ENCODE measurements around the gene RPS25. TPM values are rescaled to one million over a fixed set of nuclear protein-coding genes. Genes with fewer than 3 reads are reported as not detected.

RPS25 gene
- total and polyA plus RNA-seq, 9 of the 15 experiments (the other 6 are each of a cell fraction or from before 2014, with no cell fraction given) = 1,553 to 5,486 (median 2,471) TPM

DNA sequence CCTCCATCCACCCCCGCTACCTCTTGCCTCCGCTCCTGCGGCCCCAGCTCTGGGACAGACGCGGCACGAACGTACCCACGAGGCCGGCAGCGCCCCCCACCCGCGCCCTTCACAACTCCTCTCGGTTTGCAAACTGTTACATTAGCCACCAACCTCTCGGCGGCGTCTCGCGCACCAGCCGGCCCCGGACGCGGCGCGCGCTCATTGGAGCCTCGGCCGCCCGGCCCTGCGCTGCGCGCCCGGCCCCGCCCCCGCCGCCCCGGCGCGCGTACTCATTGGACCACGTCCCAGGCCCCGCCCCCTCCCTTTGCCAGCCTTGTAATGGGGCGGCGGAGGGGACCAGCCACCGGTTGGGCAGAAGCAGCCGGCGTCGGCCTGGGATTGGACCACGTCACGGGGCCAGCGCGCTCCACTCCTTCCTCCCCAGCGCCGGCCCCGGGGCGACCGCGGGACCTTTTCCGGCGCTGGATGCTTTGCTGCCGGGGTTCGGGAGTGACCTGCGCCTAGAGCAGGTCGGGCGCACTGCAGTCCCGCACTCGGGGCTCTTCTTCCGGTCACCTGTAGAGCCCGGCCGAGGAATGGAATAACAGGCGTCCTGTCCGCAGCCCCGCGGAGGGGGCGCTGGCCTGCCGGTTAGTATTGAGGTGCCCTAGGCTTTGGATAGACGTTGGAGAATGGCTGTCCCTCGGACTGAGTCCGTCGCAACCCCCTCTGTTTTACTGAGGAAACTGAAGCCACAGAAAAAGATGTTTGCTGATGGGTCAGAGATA lies 39.0 kb upstream of the RPS25 start, which contains the start of gene HYOU1 (continued):
- TF ChIP-seq, protein P1, sequence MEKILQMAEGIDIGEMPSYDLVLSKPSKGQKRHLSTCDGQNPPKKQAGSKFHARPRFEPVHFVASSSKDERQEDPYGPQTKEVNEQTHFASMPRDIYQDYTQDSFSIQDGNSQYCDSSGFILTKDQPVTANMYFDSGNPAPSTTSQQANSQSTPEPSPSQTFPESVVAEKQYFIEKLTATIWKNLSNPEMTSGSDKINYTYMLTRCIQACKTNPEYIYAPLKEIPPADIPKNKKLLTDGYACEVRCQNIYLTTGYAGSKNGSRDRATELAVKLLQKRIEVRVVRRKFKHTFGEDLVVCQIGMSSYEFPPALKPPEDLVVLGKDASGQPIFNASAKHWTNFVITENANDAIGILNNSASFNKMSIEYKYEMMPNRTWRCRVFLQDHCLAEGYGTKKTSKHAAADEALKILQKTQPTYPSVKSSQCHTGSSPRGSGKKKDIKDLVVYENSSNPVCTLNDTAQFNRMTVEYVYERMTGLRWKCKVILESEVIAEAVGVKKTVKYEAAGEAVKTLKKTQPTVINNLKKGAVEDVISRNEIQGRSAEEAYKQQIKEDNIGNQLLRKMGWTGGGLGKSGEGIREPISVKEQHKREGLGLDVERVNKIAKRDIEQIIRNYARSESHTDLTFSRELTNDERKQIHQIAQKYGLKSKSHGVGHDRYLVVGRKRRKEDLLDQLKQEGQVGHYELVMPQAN (IDR thresholded peaks at IDR 0.05; ENCODE audit: borderline replicate concordance) = peak; percentile 14; the same call in 1 of the 2 replicates
- TF ChIP-seq ZNF174 (CRISPR knock-in tag; IDR thresholded peaks at IDR 0.05) (no peak), MYC (IDR thresholded peaks at IDR 0.05; ENCODE audit: low read depth, low read length) (peak; percentile 95), MYC (CRISPR knock-in tag; IDR thresholded peaks at IDR 0.05; ENCODE audit: borderline replicate concordance, low read depth) (no peak; the same call in 1 of the 2 replicates), CREB1 (IDR thresholded peaks at IDR 0.05) (peak; percentile 81), CREB1 (CRISPR knock-in tag; IDR thresholded peaks at IDR 0.05) (peak; percentile 88), SIN3A (IDR thresholded peaks at IDR 0.05; ENCODE audit: borderline replicate concordance in 2 of 2, control insufficient read depth in 1 of 2, low read depth in 2 of 2, low read length in 2 of 2) (peak in 1 of 2 experiments; percentile 81; a peak in 1 of 4 replicates), PRPF4 (IDR thresholded peaks at IDR 0.05; ENCODE audit: insufficient read depth, low read depth, low read length, poor library complexity, severe bottlenecking) (peak; percentile 12), LCOR (CRISPR knock-in tag; IDR thresholded peaks at IDR 0.05) (peak; percentile 82), TEAD1 (CRISPR knock-in tag; IDR thresholded peaks at IDR 0.05) (no peak; a peak in 1 of 4 replicates), PHB (CRISPR knock-in tag; IDR thresholded peaks at IDR 0.05) (no peak; the same call in 1 of the 2 replicates), POLR2AphosphoS5 (IDR thresholded peaks at IDR 0.05; ENCODE audit: control insufficient read depth, insufficient read depth, low read depth, low read length) (peak; percentile 16; the same call in 1 of the 2 replicates), ZNF146 (CRISPR knock-in tag; IDR thresholded peaks at IDR 0.05; ENCODE audit: unreplicated experiment) (no peak), ATF1 (CRISPR knock-in tag; IDR thresholded peaks at IDR 0.05) (peak; percentile 54; the same call in 1 of the 2 replicates), ATF1 (tag; IDR thresholded peaks at IDR 0.05) (peak; percentile 95)
- TF ChIP-seq, protein P2, sequence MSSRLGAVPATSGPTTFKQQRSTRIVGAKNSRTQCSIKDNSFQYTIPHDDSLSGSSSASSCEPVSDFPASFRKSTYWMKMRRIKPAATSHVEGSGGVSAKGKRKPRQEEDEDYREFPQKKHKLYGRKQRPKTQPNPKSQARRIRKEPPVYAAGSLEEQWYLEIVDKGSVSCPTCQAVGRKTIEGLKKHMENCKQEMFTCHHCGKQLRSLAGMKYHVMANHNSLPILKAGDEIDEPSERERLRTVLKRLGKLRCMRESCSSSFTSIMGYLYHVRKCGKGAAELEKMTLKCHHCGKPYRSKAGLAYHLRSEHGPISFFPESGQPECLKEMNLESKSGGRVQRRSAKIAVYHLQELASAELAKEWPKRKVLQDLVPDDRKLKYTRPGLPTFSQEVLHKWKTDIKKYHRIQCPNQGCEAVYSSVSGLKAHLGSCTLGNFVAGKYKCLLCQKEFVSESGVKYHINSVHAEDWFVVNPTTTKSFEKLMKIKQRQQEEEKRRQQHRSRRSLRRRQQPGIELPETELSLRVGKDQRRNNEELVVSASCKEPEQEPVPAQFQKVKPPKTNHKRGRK (tag; IDR thresholded peaks at IDR 0.05) = no peak
- TF ChIP-seq, protein P3, sequence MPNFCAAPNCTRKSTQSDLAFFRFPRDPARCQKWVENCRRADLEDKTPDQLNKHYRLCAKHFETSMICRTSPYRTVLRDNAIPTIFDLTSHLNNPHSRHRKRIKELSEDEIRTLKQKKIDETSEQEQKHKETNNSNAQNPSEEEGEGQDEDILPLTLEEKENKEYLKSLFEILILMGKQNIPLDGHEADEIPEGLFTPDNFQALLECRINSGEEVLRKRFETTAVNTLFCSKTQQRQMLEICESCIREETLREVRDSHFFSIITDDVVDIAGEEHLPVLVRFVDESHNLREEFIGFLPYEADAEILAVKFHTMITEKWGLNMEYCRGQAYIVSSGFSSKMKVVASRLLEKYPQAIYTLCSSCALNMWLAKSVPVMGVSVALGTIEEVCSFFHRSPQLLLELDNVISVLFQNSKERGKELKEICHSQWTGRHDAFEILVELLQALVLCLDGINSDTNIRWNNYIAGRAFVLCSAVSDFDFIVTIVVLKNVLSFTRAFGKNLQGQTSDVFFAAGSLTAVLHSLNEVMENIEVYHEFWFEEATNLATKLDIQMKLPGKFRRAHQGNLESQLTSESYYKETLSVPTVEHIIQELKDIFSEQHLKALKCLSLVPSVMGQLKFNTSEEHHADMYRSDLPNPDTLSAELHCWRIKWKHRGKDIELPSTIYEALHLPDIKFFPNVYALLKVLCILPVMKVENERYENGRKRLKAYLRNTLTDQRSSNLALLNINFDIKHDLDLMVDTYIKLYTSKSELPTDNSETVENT (CRISPR knock-in tag; IDR thresholded peaks at IDR 0.05) = peak; percentile 93
- TF ChIP-seq, protein P4, sequence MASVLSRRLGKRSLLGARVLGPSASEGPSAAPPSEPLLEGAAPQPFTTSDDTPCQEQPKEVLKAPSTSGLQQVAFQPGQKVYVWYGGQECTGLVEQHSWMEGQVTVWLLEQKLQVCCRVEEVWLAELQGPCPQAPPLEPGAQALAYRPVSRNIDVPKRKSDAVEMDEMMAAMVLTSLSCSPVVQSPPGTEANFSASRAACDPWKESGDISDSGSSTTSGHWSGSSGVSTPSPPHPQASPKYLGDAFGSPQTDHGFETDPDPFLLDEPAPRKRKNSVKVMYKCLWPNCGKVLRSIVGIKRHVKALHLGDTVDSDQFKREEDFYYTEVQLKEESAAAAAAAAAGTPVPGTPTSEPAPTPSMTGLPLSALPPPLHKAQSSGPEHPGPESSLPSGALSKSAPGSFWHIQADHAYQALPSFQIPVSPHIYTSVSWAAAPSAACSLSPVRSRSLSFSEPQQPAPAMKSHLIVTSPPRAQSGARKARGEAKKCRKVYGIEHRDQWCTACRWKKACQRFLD (CRISPR knock-in tag; IDR thresholded peaks at IDR 0.05) = peak; percentile 80

Data from K562 (cell line).